GM23338 (cell line): Measurements from ENCODE around the gene IL5RA. TPM values are rescaled to one million over a fixed set of nuclear protein-coding genes. Genes with fewer than 3 reads are reported as not detected.

Source experiments
- ATAC-seq: fragments of 200-7000 bp; cut with Tn5 transposase; 3 replicates; pipeline ENCODE4 v1.9.1; 2020
- DNase-seq: peaks from one replicate; pipeline ENCODE4 v3.0.0-alpha.2; 2015; ENCODE audit warnings: low spot score
- H2AFZ ChIP-seq: fragments of 200-600 bp; sonication (generic); 2 replicates; pipeline ENCODE4 v1.8.0; 2016; ENCODE audit warnings: antibody characterized with exemption, mild to moderate bottlenecking, moderate library complexity
- H3F3A ChIP-seq: fragments of 200-600 bp; sonication (generic); replicated peaks from 2 replicates; pipeline ENCODE4 v1.8.0; 2017; ENCODE audit warnings: antibody characterized with exemption, mixed run types, low read depth
- H3K27ac ChIP-seq: fragments of 200-600 bp; sonication (generic); 2 replicates; pipeline ENCODE4 v1.6.1; 2016; ENCODE audit warnings: low read depth
- H3K27me3 ChIP-seq: fragments of 200-600 bp; sonication (generic); 2 replicates; pipeline ENCODE4 v1.8.0; 2016; ENCODE audit warnings: mild to moderate bottlenecking, mixed run types, moderate library complexity; ENCODE audit not compliant: insufficient read depth
- H3K36me3 ChIP-seq: fragments of 200-600 bp; sonication (generic); 2 replicates; pipeline ENCODE4 v1.8.0; 2016; ENCODE audit warnings: mild to moderate bottlenecking; ENCODE audit not compliant: insufficient read depth
- H3K4me1 ChIP-seq: fragments of 200-600 bp; sonication (generic); 2 replicates; pipeline ENCODE4 v1.8.0; 2016; ENCODE audit warnings: mild to moderate bottlenecking, moderate library complexity; ENCODE audit not compliant: insufficient read depth
- H3K4me2 ChIP-seq: fragments of 200-600 bp; sonication (generic); 2 replicates; pipeline ENCODE4 v1.7.1; 2017; ENCODE audit warnings: mixed run types
- H3K4me3 ChIP-seq: fragments of 200-600 bp; sonication (generic); 2 replicates; pipeline ENCODE4 v1.6.1; 2016; ENCODE audit warnings: mixed run types
- H3K79me2 ChIP-seq: fragments of 200-600 bp; sonication (generic); replicated peaks from 2 replicates; pipeline ENCODE4 v1.8.0; 2017; ENCODE audit warnings: mild to moderate bottlenecking; ENCODE audit not compliant: insufficient read depth
- H3K9me2 ChIP-seq: fragments of 200-600 bp; sonication (generic); 2 replicates; pipeline ENCODE4 v1.8.0; 2017; ENCODE audit not compliant: insufficient read depth
- H4K20me1 ChIP-seq: fragments of 200-600 bp; sonication (generic); replicated peaks from 2 replicates; pipeline ENCODE4 v1.8.0; 2017; ENCODE audit warnings: mild to moderate bottlenecking; ENCODE audit not compliant: insufficient read depth
- H3K27ac Mint-ChIP-seq: 2 replicates; pipeline ENCODE4 v1.8.0; 2020; ENCODE audit warnings: inconsistent platforms, mild to moderate bottlenecking, moderate library complexity, mixed read lengths
- H3K27me3 Mint-ChIP-seq: 3 replicates; pipeline ENCODE4 v1.8.0; 2022; ENCODE audit warnings: low read depth, mild to moderate bottlenecking, moderate library complexity, mixed read lengths, inconsistent platforms; ENCODE audit not compliant: insufficient read depth, poor library complexity
- H3K36me3 Mint-ChIP-seq: 3 replicates; pipeline ENCODE4 v1.8.0; 2021; ENCODE audit warnings: low read depth, mild to moderate bottlenecking, inconsistent platforms, moderate library complexity, mixed read lengths
- H3K4me1 Mint-ChIP-seq: 3 replicates; pipeline ENCODE4 v1.8.0; 2020; ENCODE audit warnings: mild to moderate bottlenecking, inconsistent platforms, mixed read lengths
- H3K4me3 Mint-ChIP-seq: 3 replicates; pipeline ENCODE4 v1.8.0; 2021; ENCODE audit warnings: moderate library complexity, mild to moderate bottlenecking, inconsistent platforms, mixed read lengths
- H3K9me3 Mint-ChIP-seq: 3 replicates; pipeline ENCODE4 v1.8.0; 2020; ENCODE audit warnings: moderate library complexity, mild to moderate bottlenecking, inconsistent platforms, mixed read lengths
- CTCF ChIP-seq, 2 experiments: fragments of 200-600 bp in 1 of 2; sonication (generic) in 1 of 2; conservative IDR thresholded peaks; 2 replicates each; pipeline versions ENCODE4 v1.5.1 to v1.6.1; 2016 to 2017; ENCODE audit warnings: antibody characterized with exemption in 2 of 2, low read depth in 2 of 2, mild to moderate bottlenecking in 2 of 2, moderate library complexity in 1 of 2
- EZH2phosphoT487 ChIP-seq: fragments of 200-600 bp; sonication (generic); IDR thresholded peaks from one replicate; pipeline ENCODE4 v1.8.1; 2018; ENCODE audit warnings: antibody characterized with exemption; ENCODE audit not compliant: unreplicated experiment
- JUNB ChIP-seq: IDR thresholded peaks from one replicate; pipeline ENCODE4 v1.6.1; 2016; ENCODE audit warnings: antibody characterized with exemption; ENCODE audit not compliant: unreplicated experiment
- ZNF331 ChIP-seq: fragments of 250-450 bp; sonication (Bioruptor Pico); IDR thresholded peaks from 2 replicates; pipeline ENCODE4 v1.5.0; 2020; ENCODE audit warnings: low read depth, mild to moderate bottlenecking, moderate library complexity
- polyA plus RNA-seq: library from polyadenylated mRNA; unstranded; fragments of >200 nt; fragmentation: Nextera tagmentation; extraction: Ambion mirVana; gene quantifications from 2 replicates; pipeline ENCODE4 v1.2.1, GENCODE V29; 2016
- total RNA-seq: library from RNA; depleted of rRNA; stranded (reverse); fragments of >200 nt; shearing (Covaris generic); gene quantifications from 2 replicates; pipeline ENCODE4 v1.2.3, GENCODE V29; 2014
- TF ChIP-seq, protein P1 (sequence below): IDR thresholded peaks from one replicate; pipeline ENCODE4 v1.6.1; 2018; ENCODE audit warnings: antibody characterized with exemption; ENCODE audit not compliant: unreplicated experiment

IL5RA gene
- total and polyA plus RNA-seq, 2 experiments from 2014 or later: 0.31 TPM; not detected in 1

GRCh38 chr3:3101660-3102458 lies 8.3 kb downstream of the IL5RA start:
- Histone ChIP-seq H3K27ac (no peak overlapping the region), H3K4me1 (no peaks in the 10 kb centered on the region), H3K36me3 (no peaks in the 10 kb centered on the region), H2AFZ (no peak overlapping the region), H3K9me2 (0 out of 2 replicates have a peak, but pooled peaks cover 10% of the 10 kb centered on the region), H3F3A (no peaks in the 10 kb centered on the region), H4K20me1 (no peaks in the 10 kb centered on the region), H3K27me3 (no peaks in the 10 kb centered on the region), H3K79me2 (no peaks in the 10 kb centered on the region), H3K4me3 (no peak overlapping the region), H3K4me2 (no peak overlapping the region)
- H3K27ac Mint-ChIP-seq: no peak overlapping the region
- no peak for ATAC-seq
- no peaks in the 10 kb centered on the region for H3K27me3 Mint-ChIP-seq
- no peak overlapping the region for H3K4me3 Mint-ChIP-seq
- H3K9me3 Mint-ChIP-seq: peaks cover 92% of the 10 kb centered on the region
- no peak for TF ChIP-seq ZNF331 (CRISPR knock-in tag)
- TF ChIP-seq EZH2phosphoT487: no peak
- TF ChIP-seq, protein P1, sequence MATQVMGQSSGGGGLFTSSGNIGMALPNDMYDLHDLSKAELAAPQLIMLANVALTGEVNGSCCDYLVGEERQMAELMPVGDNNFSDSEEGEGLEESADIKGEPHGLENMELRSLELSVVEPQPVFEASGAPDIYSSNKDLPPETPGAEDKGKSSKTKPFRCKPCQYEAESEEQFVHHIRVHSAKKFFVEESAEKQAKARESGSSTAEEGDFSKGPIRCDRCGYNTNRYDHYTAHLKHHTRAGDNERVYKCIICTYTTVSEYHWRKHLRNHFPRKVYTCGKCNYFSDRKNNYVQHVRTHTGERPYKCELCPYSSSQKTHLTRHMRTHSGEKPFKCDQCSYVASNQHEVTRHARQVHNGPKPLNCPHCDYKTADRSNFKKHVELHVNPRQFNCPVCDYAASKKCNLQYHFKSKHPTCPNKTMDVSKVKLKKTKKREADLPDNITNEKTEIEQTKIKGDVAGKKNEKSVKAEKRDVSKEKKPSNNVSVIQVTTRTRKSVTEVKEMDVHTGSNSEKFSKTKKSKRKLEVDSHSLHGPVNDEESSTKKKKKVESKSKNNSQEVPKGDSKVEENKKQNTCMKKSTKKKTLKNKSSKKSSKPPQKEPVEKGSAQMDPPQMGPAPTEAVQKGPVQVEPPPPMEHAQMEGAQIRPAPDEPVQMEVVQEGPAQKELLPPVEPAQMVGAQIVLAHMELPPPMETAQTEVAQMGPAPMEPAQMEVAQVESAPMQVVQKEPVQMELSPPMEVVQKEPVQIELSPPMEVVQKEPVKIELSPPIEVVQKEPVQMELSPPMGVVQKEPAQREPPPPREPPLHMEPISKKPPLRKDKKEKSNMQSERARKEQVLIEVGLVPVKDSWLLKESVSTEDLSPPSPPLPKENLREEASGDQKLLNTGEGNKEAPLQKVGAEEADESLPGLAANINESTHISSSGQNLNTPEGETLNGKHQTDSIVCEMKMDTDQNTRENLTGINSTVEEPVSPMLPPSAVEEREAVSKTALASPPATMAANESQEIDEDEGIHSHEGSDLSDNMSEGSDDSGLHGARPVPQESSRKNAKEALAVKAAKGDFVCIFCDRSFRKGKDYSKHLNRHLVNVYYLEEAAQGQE: no peak
- no peaks in the 10 kb centered on the region for H3K4me1 Mint-ChIP-seq
- H3K36me3 Mint-ChIP-seq: peaks cover 22% of the 10 kb centered on the region
- DNase-seq: no peak

DNA sequence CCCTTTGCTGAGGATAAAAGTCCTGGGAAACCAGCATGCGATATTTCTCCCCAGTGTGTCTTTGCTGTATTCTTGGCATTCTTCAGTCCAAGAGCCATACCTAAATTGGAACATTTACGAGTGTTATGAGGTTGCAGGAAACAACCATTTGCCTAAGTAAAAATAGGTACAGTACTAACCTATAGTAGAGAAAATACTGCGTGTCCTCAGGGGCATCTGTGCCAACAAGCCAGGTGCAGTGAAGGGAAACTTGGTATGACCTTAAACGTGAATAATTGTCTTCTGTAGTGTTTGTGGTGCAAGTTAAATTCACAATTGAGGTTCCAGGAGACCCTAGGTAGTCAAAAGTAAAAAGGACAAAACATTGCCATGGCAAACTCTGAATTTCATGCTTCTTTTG lies 12.2 kb downstream of the IL5RA start:
- TF ChIP-seq CTCF (conservative IDR thresholded peaks at IDR 0.05; ENCODE audit: low read depth in 2 of 2) (no peak), JUNB (no peak)
- H3K79me2 ChIP-seq: no peaks in the 10 kb centered on the region
- H2AFZ ChIP-seq: no peak overlapping the region
- H3K27ac ChIP-seq: no peak overlapping the region
- H3K4me2 ChIP-seq: no peak overlapping the region
- no peak for DNase-seq
- H3K4me1 Mint-ChIP-seq: no peaks in the 10 kb centered on the region
- no peaks in the 10 kb centered on the region for H3K36me3 ChIP-seq
- H3K4me3 Mint-ChIP-seq: no peak overlapping the region
- 0 out of 2 replicates have a peak, but pooled peaks cover 15% of the 10 kb centered on the region for H3K9me2 ChIP-seq
- H3K36me3 Mint-ChIP-seq: peaks cover 25% of the 10 kb centered on the region; the same call in 2 of the 3 replicates
- no peaks in the 10 kb centered on the region for H3K27me3 Mint-ChIP-seq
- no peaks in the 10 kb centered on the region for H3K27me3 ChIP-seq
- no peaks in the 10 kb centered on the region for H3F3A ChIP-seq
- H4K20me1 ChIP-seq: no peaks in the 10 kb centered on the region
- no peaks in the 10 kb centered on the region for H3K4me1 ChIP-seq
- no peak overlapping the region for H3K27ac Mint-ChIP-seq
- peaks cover 98% of the 10 kb centered on the region for H3K9me3 Mint-ChIP-seq
- H3K4me3 ChIP-seq: no peak overlapping the region
- ATAC-seq: no peak
